ENCODE data around the gene PACRG.

The PACRG gene

DNA sequence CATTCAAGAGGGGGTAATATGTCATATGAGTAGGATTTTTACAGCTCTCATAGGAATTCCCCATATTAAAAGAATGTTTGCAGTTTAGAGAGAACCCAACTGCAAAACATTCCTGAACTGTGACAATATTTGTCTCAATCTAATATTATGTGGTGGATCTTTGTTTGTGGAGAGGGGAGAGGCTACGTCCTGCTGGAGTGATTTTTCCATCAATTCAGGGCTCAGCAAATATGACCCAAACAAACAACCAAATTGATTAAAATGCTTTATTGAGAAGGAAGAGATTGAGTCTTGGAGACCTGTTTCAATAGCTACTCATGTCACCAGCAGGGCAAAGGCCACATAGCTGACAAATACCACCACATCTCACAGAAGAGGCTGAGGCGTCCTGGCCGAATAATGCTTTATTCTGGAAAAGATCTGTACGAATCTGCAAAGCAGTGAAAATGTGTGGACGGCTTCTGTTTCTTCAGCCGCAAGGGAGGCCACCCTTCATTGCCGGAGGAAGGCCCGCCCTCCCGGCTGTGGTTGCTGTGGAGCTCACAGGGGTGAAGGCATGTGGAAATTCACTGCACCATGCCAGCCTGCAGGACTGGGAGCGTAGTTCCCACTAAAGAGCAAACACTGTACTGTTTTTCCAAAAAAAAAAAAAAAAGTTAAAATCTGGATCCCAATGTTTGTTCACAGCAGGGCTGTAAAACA lies 597.1 kb downstream of the PACRG start:
- no peak for DNase-seq

DNA sequence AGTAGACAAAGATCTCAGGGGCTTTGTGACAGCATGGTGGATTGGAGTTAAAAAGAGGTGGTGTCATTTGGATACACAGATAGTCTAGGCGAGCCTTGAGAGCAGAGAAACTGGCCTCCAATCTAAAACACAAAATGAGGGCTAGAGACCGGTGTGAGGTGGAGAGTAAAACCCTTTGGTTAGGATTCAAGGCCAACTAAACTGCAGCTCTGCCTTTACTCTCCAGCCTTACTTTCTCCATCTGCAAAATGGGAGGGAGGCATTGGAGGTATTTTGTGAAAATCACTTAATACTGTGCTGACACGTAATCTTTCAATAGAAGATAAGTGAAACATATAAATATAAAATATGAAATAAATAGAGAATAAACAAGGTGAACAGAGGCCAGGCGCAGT lies 597.6 kb downstream of the PACRG start:
- no peak for DNase-seq

DNA sequence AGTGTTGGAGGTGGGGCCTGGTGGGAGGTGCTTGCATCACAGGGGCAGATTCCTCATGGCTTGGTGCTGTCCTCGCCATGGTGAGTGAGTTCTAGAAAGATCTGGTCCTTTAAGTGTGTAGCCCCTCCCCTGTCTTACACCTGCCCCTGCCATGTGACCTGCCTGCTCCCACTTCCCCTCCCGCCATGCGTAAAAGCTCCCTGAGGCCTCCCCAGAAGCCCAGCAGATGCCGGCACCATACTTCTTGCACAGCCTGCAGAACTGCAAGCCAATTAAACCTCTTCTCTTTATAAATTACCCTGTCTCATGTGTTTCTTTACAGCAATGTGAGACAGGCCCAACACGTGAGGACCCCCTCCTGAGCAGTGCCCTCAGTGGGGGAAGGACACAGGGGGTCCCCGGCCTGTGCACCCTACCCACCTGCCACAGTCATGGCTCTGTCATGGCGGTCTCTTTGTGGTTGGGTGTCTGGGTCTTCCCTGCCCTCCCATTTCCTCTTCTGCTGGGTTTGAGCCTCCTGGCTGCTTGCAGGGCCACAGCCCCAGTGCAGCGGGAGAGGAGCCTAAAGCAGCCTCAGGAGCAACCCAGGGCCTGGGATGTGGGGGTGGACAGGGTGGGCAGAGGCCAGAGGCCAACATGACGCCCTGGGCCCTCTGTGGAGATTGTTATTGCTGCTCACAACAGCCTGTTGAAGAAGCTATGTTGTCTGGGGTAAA lies 599.5 kb downstream of the PACRG start:
- no peak for DNase-seq

DNA sequence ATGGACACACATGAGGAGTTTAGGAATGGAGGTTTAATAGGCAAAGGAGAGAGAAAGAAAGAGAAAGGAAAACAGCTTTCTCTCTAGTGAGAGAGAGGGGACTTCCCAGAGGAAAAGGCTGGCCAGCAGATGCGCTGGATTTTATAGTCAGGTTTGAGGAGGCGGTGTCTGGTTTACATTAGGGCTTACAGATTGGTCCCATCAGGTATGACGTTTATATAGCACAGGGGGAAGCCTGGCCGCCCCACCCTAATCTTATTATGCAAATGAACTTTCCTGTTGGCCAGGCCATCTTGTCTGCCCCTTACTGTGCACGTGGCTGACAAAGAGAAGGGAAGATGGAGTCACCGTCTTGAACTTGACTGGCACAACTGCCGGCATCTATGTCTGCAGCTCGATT lies 600.1 kb downstream of the PACRG start:
- DNase-seq: no peak

DNA sequence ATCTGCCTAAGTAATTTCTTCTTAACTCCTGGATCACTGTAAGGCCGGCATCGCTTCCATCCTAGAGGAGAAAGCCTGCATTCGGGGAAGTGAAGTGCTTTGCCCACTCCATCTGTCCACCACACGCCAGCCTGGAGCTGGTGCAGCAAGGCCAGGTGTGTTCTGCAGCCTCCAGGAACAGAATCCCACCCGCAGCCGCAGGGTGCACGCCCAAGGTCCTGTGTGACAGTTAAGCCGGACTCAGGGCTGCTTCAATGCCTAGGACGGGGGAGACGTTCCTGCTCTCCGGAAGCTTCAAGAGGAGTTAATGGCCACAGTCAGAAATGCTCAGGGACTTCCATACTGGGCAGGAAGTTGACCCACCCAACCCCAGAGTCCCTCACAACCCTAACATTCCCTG lies 600.6 kb downstream of the PACRG start:
- DNase-seq: no peak

DNA sequence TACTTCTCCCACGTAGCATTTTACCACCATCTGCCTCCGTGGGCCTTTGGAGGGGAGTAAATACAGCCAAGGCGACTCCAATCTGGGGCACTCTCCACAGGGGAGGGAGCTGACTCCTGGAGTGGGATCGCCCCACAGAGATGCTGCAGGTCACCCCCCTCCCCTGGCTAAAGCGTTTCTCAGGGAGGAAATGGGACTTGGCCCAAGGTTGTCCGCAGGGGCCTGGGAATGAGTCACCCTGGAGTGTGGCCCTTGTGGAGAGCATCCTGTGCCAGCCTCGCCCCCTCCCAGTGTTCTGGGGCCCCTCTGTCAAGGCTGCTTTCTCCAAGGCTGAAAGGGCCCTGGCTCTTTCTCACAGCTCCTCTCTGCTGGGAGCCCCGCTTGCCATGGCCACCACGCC lies 602.2 kb downstream of the PACRG start:
- DNase-seq: no peak

DNA sequence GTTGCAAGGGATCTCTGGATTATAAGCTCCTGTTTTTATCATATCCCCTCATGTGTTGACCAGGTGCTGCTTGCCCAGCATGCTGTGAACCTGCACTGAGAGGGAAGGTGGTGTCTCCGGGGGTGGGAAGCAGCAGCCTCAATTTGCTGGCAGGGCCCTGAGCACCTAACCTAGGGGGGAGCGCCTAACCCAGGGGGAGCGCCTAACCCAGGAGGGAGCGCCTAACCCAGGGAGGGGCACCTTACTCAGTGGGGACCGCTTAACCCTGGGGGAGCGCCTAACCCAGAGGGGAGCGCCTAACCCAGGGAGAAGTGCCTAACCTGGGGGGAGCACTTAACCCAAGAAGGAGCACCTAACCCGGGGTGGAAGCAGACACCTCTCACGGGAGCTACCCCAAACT lies 603.5 kb downstream of the PACRG start:
- DNase-seq: no peak

DNA sequence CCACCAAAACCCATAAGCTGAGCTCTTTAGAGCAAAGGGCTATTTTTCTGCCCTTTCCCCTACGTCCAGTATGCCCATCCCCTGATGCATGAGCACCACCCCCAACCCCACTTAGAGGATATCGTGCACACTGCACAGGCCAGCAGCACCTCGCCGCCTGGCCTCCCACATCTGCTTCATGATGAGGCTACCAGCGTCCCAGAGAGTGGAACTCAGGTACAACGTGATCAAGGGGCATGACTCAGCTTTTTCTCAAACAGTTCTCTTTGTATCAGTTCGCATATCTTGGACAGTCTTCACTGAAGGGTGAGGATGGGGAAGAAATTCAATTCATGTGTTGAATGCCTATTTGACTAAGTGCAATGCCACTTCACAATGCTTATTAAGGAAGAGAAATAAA lies 604.8 kb downstream of the PACRG start:
- DNase-seq: no peak

DNA sequence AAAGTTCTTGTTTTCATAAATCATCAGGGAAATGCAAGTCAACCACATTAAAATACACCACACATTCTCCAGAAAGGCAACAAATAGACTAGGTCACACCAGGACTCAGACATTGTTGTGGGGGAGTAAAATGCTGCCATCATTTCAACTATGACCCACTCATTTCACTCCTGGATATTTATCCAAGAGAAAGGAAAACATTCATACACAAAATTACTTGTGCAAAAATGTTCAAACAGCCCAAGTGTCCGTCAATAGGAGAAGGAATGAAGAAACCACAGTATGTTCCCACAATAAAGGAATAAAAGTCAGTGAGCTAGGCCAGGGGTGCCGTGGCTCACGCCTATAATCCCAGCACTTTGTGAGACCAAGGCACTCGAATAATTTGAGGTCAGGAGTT lies 605.3 kb downstream of the PACRG start:
- DNase-seq: no peak

DNA sequence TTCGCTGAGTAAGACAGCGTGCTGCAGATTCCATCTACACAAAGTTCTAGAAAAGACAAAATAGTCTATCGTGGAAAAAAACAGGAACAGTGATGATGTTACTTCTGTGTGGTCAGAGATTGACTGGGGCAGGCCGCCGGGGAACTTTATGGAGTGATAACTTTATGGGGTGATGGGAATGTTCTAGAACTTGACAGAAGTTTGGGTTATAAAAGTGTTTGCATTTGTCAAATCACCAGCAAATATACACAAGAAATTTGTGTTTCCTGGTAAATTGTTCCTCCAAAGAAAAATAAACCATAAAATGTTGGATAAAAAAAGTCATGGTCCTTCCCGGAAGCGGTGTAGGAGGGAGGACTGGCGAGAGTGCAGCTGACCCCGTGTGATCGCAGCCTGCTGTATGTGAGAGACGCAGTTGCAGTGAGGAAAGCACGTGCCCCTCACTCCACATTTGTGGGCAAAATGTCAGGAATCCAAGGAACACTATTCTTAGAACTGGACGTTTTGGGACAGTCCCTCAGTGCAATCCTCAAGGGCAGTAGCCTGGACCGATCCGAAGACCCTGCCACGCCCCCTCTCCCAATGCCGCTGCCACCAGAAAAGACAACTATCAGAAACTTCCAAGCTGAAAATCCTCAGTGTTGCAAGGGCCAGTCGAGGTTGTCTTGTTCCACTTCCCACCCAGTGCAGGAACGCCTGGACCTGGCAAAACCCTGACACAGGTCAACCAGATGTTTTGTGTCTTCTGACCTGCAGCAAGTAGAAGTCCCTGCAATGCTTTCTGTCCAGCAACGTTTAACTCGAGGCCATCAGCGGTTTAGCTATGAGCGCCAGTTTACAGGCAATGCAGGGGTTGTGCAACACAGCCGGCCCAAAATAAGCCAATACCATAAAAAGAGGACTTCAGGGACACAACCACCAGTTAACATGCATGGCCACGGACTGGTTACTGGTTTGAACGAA lies 606.2 kb downstream of the PACRG start:
- no peak for DNase-seq

DNA sequence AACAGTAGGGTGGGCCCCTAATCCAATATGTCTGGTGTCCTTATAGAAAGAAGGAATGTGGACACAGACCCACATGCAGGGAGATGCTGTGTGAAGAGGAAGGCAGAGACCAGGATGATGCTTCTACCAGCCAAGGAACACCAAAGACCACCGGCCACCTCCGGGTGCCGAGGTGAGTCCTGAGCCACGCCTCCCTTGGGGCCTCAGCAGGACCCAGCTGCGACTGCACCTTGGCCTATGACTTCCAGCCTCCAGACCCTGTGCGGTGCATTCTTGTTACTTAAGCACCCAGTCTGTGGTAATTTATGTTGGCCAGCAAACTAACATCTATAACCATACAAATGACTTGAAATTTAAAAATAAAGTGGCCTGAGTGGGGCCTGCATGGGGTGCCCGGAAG lies 607.3 kb downstream of the PACRG start:
- DNase-seq: no peak

DNA sequence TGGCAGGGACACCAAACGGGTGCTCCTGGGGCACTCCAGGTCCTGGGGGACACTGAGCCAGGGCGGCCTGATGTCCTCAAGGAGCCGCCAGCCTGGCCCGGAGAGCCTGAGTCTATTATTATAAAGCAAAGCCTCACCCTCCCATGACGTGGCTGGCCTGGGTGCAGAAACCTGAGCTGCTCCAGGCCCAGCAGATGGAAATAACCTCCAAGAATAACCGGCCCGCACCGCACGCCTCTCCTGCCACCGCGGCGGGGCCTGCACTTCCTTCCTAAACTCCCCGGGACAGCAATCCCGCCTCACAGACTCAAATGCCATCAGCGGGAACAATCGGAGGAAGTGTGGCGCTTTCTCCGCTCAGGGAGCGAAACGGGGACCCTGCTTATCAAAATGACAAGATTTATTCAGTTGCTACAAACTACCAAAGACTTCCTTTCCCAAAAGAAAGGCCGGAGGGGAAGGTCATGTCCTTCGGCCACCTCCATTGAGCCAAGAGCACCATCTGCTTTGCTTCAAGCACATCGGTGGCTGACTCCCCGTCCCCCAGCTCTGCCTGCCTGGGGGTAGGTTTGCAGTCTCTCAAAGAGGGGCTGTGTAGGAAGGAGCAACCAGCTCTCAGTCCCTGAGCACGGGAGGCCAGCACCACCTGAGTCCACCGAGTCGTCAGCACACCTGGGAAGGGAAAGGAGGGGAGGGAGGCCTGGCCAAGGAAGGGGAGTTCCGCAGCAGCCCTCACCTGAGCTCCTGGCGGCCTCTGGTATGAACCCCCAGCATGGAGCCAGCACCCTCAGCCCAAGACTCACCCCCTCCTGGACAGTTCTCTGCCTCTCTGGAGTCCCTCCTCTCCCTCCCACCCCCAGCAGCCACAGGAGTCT lies 608.1 kb downstream of the PACRG start:
- no peak for DNase-seq

DNA sequence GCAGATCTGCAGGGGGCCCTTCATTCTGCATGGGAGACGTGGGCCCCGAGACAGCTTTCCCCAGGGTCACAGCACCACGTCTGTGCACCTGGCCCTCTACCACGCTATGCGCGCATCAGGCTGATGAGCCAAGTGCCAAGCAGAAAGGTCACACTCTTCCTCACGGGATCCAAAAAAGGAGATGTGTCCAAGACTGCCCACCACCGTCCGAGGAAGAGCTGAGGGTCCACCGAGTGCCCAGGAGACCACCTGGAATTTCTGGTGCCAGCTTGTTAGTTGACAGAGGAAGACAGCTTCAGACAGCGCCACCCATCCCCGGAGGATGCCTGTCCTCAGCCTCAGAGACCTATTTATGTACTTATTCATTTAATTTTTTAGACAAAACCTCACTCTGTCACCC lies 609.2 kb downstream of the PACRG start:
- DNase-seq: no peak

DNA sequence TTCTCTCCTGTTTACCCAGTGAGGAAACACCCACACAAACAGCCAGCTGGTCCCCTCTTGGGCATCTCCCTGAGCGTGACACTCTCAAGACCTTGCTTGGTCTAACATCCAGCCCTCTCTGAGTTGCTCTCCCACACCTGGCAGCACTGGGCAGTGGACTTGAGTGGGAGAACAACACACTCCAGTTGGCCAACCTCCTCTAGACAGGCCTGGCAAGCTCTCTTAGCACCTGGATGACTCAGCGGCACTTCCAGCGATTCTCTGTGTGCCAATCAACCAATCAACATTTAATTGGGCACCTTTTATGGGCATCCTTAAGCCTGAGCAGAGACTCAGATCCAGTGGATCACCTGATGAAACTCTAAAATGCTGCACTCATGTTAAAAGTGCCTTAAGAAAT lies 610.2 kb downstream of the PACRG start:
- DNase-seq: no peak

DNA sequence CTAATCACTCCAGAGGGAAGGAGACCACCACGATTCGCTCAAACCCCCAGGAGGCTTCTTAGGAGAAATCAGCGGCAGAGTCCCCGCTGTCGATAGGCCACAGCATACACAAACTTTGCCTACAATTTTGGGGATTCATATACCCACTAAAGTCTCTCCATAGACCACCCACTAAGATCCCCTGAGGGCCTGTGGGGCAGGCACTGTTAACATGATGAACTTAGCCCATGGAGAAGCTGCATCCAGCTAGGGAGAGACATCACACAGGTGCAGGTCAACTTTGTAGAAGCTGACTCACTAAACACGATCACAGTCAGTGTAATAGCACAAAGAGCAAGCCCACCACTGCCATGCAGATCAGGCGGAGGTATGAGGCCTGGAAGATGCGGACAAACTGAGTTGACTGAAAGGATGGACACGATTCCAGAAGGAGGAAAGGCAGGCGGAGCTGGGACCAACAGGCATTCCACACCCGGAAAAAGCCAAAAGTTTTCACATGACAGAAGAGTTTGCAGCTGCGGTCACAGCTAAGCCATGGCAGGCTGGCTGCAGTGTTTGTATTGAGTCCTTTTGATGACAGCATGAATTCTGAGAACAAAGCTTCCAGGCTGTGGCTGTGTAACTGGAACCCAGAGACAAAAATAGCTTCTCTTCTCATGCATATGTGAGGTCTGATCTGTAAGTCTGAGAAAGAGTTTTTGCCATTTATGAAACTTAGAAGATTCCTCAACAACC lies 611.1 kb downstream of the PACRG start:
- no peak for DNase-seq

DNA sequence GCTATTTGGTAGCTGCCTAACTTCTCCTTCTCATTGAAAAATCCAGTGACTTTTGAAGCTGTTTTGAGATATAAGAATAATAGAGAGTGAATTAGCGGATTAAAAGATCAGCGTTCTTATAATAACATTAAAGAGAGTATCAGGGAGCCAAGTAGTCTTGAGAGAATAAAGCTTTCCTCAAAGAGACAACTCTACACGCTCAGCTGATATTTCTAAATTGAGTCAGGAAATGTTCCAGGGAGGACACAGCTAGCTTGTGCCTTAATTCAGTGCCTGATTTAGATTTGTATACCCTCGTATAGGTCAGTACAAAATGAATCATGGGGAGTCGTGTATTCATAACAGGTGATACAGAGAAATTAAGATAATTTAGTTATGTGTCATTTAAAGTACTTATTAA lies 611.7 kb downstream of the PACRG start:
- no peak for DNase-seq

DNA sequence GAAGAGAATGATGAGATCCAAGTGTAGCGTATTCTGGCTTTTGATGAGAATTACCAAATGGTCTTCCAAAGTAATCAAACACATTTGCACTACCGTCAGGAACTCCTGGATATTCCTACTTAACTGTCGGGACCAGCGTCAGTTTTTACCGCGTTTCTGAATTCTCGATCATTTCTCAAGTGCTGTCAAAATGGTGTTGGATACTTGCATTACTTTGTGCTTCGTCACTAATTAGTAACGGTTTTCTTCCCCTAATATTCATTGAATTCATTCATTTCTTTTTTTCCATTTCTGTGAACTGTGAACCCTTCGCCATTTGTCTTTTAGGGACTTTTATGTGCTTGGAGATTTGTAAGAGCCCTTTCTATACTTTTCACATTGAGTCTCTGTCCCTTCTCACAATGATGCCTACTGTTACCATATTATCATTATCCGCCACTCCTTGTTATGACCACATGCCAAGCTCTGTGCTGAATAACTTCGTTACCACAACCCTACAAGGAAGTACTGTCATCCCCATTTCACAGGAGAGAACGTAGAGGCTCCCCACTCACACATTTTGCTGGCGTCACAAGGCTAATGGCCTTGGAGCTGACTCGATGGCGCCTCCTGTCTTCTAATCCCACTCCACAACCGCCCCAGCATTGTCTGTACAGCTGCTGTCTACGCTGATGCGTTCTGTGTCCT lies 612.6 kb downstream of the PACRG start:
- no peak for DNase-seq

DNA sequence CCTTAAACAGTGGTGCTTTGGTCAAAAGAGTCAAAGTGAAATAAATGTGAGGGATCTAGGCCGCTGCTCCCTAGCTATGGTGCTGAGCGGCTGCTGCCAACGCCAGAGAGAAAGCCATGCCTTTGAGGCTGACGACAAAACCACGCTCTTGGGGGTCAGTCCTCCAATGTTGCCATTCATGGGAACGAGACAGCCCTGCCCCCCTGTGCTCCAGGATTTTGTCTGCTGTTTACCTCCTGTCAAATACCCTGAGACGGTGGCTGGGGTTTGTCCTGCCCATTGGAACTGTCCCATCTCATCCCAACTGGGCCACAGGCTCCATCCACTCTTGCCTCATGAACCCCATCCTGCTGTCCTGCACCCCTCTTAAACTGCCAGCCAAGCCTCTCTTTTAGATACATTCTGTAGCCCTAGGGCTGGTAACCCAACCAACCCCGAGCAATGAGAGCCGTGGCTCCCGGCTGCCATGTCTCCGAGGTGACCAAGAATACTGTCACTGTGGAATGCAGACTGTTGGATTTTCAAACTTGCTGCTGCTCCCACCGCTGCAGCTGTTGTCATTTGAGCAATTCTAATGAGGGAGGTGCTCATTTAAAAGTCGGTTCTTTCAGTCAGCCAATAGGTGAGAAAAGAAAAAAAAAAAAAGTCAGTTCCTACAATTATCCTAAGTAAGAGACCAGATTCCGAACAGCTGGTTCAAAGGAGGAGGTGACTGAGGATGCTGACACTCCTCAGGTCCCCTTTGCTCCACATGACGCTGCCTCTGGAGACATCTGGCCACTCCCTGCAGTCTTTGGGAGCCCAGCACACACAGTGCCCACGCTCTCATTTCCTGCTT lies 613.7 kb downstream of the PACRG start:
- DNase-seq: no peak

DNA sequence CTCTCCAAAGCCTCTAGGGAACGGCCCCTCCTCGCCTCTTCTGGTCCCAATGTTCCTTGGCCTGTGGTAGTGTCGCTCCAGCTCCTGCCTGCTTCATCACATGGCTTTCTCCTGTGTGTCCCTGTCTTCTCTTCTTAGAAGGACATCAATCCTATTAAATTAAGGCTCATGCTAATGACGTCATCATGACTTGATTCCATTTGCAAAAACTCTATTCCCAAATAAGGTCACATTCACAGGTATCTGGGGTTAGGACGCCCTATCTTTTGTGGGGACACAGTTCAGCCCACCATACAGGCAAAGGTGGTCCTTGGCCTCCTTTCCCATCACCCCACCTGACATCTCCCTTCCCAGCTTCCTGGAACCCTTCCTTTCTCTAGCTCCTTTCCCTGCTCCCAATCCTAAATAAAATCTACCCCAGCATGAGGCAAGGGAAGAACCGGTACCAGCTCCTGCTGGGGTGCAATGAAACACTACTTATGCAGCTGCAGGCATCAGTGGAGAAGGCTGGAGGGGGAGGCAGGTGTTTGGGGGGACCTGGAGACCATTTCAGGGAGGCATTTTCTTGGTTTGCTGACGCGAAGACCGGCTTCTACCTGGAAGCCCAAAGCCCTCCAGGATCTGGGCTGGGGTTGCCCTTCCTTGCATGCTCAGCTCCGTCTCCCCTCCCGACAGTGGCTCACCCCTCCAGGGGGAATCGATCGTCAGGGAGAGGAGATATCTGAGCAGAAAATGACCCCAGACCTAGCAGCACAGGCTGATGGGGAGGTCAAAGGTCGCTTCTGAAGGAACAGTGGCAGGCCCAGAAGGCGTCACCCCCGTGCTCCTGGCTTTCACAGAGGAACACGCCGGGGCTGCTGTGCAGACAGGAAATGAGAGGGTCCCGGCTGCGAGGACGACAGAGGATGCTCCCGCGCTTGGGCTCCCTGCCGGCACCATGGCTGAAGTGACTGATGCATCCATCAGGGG lies 615.1 kb downstream of the PACRG start:
- DNase-seq: no peak
